NCI-H187 (cell line): ENCODE measurements around the gene ITGAE.
"Not testable (repeated sequence)": the region's sequence is repeated elsewhere in the genome, so short reads cannot be mapped to it uniquely, and the experiment has no call there.

Experiments
- DNase-seq, 2 experiments: peaks; one replicate each; lab custom pipeline; 2025; lab: John Stamatoyannopoulos, UW

ITGAE gene

DNA sequence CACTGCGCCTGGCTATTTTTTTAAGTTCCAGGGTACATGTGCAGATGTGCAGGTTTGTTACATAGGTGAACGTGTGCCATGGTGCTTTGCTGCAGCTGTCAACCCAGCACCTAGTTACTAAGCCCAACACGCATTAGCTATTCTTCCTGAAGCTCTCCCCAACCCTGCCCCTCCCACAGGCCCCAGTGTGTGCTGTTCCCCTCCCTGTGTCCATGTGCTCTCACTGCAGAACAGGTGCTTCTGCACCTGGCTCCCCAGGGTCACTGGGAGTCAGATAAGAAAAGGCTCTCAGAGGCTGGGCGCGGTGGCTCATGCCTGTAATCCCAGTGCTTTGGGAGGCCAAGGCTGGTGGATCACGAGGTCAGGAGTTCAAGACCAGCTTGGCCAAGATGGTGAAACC lies 71.1 kb downstream of the ITGAE start:
- DNase-seq: no peak

DNA sequence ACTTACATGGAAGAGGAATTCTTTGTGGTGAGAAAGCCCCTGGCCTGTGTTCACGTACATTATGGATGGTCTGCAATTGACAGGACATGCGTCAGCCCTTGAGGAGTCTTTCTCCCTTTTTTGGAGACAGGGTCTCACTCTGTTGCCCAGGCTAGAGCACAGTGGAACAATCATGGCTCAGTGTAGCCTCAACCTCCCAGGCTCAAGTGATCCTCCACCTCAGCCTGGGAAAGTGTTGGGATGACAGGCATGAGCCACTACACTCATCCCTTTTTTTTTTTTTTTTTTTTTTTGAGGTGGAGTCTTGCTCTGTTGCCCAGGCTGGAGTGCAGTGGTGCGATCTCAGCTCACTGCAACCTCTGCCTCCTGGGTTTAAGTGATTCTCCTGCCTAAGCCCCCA lies 72.9 kb downstream of the ITGAE start:
- DNase-seq: not testable (repeated sequence)

DNA sequence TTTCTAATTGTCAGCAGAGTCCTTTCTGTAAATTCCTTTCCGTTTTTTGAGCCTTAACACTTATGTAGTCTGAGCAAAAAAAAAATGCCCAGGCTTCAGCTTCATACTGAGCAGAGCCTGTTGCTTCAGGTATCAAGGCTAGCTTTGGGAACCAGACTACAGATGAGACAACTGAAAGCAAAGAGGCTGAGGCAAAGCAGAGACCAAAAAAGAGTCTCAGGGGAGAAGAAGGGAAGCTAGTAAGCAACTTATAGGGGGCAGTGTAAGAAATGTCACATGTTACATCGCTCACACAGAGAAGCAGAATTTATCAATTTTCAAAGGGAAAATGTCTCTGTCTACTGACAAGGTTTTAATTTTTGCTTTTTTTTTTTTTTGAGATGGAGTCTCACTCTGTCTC lies 73.9 kb downstream of the ITGAE start:
- DNase-seq: no peak

DNA sequence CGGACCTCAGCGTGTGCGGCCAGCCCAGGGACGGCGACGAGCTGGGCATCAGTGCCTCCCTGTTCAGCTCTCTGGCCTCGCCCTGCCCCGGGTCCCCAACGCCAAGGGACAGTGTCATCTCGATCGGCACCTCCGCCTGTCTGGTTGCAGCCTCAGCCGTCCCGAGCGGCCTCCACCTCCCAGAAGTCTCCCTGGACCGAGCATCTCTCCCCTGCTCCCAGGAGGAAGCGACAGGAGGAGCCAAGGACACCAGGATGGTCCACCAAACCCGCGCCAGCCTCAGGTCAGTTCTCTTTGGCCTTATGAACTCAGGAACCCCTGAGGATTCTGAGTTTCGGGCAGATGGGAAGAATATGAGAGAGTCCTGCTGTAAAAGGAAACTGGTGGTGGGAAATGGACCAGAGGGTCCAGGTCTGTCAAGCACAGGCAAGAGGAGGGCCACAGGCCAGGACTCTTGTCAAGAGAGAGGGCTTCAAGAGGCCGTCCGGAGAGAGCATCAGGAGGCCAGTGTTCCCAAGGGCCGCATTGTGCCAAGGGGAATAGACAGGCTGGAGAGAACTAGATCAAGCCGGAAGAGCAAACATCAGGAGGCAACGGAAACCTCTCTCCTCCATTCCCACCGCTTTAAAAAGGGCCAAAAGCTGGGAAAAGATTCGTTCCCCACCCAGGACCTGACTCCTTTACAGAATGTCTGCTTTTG lies 76.5 kb downstream of the ITGAE start:
- DNase-seq: no peak

DNA sequence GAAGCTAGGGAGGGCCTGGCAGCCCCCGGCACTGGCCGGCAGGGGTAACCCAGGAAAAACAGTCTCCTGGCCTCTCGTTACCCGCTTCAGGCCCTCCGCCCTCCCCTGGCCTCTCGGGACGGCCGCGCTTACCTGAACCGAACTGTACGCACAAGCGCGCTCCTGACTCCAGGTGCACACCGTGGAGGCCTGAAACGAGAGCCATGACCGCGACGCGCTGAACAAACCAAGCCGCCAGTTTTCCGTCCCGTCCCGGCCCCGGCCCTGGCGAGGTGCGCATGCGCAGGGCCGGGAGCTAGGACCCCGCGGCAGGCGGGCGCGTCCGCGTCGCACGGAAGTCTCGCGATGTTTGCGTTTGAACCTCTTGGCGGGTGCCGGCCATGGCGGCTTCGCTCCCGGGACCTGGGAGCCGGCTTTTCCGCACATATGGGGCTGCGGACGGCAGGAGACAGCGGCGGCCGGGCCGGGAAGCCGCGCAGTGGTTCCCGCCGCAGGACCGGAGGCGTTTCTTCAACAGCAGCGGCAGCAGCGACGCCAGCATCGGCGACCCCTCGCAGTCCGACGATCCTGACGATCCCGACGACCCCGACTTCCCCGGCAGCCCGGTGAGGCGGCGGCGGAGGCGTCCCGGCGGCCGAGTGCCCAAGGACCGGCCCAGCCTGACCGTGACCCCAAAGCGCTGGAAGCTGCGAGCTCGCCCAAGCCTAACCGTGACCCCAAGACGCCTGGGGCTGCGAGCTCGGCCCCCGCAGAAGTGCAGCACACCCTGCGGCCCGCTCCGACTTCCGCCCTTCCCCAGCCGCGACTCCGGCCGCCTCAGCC lies 77.2 kb downstream of the ITGAE start, which contains the start of gene HASPIN:
TSS of gene HASPIN (plus strand) at position 348 of the 822 bp plus-strand sequence. CDS start at position 381, 33 bp downstream.
- DNase-seq: peak; percentile 72 to 78

DNA sequence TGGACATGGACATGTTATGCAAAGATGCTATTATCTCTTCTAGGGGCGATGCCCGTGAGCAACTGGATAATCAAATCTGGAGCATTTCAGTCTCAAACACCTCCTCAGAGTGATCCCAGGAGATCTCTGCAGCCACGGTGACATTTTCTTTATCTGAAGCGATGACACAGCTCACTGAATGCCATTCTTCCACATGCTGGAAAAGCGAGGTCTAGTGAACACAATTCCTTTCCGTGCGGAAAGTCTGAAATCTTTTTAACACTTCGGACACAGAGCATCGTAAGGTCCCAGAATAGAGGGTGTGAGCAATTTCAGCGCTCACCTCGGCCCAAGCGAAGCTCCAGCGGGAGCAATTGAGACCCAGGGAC lies 77.8 kb downstream of the ITGAE start:
- no peak for DNase-seq

DNA sequence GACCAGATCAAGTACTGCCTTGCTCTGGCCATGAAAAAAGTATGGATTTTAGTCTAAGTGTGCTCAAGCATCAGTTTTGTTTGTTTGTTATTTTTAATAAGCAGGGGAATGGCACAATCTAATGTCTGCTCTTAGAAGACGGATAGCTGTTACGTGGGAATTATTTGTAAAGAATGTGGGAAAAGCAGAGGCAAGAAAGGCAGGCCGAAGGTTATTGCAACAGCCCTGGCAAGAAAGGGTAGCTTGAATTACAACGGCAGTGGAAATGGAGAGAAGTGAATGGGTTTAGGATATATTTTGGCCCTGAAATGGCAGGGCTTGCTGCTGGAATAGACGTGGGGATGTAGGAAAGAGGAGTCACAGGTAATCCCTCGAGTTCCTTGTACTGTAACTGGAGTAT lies 78.3 kb downstream of the ITGAE start:
- no peak for DNase-seq

DNA sequence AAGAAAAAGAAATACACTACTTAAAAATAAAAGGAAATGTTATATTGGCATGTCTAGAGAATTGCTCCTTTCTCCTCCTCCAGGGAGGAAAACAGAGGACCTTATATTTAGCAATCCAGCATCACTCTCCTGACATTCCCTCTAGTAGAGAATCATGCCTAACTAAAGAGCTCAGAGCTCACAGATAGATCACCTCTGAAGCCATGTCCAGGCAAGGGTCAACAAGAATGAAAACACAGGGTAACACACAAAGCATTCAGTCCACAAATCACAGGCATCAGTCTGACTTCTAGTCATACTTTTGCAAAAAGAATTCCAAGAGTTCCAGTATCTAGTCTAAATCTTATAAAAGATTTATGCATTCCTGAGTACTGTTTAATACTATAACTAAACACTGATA lies 81.7 kb downstream of the ITGAE start:
- no peak for DNase-seq

DNA sequence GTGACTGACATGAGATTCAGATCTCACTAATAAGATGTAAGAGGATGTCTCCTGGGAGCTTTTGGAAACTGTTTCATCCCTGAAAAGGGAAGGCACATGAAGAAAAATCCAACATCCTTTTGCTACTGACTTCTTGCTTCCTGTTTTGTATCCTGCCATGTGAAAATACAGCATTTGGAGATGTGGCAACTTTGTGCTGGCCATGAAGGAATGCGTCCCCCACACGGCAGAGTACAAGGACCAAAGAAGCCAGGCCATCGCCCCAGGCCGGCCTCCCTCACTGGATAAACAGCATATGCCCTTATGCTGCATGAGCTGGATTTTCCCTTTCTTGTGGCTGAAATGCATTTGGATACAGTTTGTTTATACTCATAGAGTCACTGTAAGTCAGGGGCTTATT lies 82.8 kb downstream of the ITGAE start:
- no peak for DNase-seq

DNA sequence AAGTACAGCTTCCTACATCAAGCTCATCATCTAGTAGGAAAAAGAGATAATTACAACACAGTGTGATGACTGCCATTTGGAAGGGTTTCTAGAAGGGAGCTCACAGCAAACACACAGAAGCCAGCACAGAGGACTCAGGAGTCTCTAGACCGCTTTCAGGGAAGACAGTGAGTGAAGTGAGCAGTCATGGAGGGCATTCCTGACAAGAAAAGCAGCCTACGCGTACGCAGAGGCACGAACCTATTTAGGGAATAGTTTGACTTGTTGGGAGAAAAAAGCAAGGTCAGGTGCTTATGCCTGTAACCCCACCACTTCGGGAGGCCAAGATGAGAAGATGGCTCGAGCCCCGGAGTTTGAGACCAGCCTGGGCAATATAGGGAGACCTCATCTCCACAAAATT lies 85.7 kb downstream of the ITGAE start:
- no peak for DNase-seq

DNA sequence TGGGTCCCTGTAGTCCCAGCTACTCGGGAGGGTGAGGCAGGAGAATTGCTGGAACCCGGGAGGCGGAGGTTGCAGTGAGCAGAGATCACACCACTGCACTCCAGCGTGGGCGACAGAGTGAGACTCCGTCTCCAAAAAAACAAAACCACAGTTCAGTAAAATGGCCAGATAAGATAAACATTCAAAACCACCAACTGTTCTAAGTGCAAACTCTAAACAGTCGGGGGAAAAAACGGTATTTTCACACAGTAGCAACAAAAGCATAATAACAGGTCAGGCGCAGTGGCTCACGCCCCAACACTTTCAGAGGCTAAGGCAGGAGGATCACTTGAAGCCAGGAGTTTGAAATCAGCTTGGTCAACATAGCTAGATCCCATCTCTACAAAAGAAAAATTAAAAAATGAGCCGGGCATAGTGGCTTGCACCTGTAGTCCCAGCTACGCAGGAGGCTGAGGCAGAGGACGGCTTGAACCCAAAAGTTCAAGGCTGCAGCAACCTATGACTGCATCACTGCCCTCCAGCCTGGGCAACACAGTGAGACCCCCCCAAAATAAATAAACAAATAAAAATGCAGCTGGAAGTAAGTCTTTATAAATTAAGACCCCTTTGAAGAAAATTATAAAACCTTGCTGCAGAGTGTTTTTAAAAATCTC lies 88.1 kb downstream of the ITGAE start:
- no peak for DNase-seq

DNA sequence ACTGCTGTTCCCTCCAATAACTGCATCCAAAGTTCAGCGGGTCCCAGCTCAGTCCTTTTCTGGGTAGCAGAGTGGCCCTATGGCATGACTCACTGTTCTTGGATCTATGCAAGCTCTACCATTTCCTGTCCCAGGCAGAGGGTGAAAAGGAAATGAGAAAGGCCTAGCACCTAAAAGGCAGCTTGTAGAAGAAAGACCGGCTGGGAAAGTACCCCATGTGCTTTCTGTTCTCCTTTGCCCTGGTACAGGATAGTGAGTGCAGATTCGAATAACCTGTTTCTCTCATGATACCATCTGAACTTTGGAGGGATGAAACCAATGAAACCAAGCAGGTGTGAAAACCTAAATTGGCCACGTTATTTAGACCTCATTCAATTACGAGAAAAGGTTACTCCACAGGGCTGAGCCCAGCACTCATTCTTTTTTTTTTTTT lies 90.0 kb downstream of the ITGAE start:
- DNase-seq: no peak

DNA sequence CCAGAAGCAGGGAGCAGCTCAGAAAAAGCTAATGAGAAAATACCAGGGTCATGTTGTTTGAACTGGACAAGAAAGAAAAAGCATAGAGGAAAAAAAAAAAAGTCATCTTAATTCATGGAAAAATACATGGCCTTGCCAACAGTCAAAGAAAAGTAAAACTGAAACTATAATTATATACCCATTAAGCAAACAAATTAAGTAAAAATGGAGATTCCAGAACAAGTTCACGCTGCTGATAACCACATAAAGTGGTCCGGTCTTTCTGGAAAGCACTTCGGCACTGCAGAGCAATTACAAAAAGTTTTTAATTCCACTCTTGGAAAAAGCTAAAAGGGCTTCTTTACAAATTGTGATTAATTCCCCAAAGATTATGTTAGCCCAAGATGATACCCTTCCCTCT lies 92.6 kb downstream of the ITGAE start:
- DNase-seq: no peak

DNA sequence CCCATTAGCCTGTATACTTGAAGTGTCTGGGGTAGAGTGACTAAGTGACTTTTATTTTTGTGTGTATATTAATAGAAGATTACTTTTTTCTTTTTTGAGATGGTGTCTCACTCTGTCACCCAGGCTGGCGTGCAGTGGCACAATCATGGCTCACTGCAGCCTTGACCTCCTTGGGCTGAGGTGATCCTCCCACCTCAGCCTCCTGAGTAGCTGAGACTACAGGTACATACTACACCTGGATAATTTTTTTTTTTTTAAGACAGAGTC lies 95.3 kb downstream of the ITGAE start:
- DNase-seq: not testable (repeated sequence)

DNA sequence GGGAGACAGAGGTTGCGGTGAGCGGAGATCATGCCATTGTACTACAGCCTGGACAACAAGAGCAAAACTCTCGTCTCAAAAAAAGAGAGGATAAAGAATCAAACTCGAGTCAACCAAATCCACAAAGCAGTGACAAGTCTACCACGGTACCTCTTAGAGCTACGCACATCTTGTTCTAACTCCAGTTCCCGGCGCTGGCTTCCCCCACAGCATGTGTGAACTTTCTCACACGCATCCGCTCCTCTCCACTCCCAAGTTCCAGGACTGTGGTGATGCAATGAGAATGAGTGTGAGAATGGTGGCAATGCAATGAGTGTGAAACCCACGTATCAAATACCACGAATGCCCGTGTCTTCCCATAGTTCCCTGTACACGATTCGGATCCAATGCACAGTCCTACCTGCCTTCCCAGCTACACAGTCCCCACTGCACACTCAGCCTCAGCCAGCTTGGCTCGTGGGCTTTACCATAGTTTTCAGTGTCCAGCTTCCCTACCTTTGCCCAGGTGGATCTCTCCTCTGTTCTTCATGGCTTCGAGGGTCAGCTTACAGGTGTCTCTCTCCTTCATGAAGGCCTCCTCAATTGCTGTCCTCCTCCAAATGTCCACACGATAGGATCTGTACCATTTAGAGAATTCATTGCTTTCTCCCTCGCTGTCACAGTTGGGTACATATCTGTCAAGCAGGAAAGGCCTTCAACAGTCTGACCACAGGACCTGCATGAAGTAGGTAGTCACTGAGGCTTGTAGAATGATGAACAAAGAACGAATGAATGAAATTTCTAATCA lies 95.9 kb downstream of the ITGAE start:
- no peak for DNase-seq

DNA sequence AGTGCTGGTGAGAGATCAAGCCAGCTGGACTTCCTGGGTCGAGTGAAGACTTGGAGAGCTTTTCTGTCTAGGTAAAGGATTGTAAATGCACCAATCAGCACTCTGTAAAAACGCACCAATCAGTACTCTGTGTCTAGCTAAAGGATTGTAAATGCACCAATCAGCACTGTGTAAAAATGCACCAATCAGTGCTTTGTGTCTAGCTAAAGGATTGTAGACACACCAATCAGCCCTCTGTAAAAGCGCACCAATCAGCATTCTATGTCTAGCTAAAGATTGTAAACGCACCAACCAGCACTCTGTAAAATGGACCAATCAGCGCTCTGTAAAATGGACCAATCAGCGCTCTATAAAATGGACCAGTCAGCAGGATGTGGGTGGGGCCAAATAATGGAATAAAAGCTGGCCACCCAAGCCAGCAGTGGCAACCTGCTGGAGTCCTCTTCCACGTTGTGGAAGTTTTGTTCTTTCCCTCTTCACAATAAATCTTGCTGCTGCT lies 98.9 kb downstream of the ITGAE start:
- not testable (repeated sequence) for DNase-seq

DNA sequence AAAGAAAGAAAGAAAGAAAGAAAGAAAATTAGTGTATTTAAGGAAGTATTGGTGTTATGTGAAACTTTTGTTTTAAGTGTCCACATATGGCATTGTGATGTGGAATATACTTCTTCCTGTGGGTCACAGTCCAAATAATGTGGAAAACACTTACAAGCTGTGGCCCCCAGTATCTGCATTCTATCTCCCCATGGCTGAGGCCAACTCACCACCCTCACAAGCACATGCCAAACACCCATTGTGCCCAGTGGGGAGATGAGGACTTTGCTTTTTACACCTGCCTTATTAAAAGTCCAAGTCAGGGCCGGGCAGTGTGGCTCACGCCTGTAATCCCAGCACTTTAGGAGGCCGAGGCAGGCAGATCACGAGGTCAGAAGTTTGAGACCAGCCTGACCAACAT lies 101.0 kb downstream of the ITGAE start:
- DNase-seq: no peak

DNA sequence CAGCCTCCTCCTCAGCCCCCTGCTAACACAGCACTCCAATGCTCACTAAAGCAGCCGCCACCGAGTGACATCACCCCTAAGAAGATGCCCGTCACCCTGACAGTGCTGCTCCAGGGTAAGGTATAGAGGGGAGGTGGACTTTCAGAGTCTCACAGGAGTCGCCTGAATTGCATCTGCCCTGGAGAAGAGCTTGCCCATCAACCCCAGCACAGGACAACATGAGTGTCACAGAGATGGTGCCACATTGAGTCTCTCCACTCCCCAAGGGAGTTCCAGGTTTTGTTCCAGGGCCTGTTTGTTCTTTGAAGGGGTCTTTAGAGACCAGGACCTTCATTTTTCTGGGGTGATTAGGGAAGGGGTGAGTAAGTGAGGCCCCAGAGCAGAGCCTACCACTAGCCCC lies 102.8 kb downstream of the ITGAE start:
- DNase-seq: no peak

DNA sequence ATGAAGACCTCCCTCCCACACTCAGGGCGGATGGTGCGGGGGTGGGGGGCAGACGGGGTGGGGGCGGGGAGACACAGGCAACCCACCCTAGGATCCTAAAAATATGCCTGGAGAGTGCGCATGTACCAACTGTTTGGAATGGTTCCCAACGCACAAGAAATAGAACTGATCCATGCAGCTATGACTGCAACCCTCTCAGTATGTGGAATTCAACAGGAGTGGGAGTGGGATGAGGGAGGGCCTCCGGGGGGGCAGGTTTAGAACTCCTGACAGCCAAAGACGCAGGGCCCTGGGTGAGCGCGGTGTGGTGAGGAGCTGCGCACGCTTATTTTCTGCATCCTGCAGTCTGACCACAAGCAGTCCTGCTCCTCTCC lies 103.9 kb downstream of the ITGAE start:
- no peak for DNase-seq

DNA sequence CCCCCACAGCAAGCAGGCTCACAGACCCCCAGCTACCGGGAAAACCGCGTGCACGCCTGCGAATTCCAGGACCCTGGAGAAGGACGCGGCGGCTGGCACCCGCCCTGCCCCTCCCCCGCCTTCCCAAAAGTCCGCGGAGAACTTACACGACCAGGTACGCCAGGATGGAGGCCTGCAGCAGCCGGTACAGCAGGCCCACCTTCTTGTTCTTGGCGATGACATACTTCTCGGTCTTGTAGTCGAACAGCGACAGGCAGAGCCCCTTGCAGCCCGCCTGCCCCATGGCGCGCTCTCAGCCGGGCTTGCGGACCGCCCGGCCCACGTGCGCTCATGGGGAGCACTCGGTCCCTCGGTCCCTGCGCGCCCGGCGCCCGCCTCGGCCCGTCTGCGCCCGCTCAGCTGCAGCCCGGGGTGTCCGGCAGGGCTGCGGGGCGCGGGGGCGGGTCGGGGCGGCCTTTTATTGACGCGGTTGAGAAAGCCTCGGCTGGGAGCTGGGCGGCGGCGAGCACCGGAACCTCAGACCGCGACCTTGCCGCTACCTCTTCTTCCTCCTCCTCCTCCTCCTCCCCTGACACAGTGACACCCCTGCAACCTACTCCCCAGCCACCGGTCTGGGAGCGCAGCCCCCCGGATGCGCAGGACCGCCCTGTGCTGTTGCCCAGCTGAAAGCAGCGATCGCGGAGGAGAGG lies 105.1 kb downstream of the ITGAE start, which contains the start of gene P2RX5:
TSS of gene P2RX5 (minus strand) at position 433 of the 689 bp plus-strand sequence. CDS start at position 283, 150 bp downstream.
- DNase-seq: no peak

DNA sequence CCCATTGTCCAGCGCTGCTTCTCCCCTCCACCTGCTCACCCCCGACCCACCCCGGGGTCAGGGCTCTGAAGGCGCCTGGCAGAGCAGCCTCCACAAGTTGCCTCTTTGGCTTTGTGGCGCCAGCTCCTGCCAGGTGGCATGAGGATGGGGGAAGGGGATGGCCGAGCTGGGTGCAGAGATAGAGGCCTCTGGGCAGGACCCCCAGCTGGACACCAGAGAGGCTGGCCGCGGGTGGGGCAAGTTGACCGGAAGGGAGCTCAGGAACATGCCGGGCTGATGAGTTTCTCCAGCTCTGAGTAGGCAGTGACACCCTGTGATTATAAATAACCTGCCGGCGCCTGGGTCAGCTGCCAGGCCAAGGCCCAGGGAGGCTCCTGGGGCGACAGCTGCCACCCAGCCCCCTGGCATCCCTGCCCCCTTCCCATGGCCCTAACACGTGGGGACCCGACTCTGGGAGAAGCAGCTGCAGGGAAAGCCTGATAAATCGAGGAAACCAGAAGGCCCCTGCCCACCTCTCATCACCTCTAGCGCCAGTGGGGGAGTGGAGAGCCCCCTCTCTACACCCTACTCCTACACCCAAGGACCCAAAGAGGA lies 105.8 kb downstream of the ITGAE start:
- no peak for DNase-seq
